Natural killer cell (primary cell): ENCODE measurements around the gene ABR. TPM values are rescaled to one million over a fixed set of nuclear protein-coding genes. Genes with fewer than 3 reads are reported as not detected.

ENCODE experiments used
- ATAC-seq, 3 donors: fragments of 150-1000 bp in 2 of 3; fragments of 200-7000 bp in 1 of 3; cut with Tn5 transposase; 1 replicate in 1 of 3; 2 replicates in 2 of 3; pipeline ENCODE4 v1.10.0; 2021; ENCODE audit warnings: mild to moderate bottlenecking in 2 of 3, moderate library complexity in 2 of 3
- DNase-seq, 2 donors: peaks; one replicate each; pipeline versions ENCODE4 v3.0.0 to v3.0.0-alpha.2; 2013 to 2021; ENCODE audit warnings: mixed read lengths in 1 of 2
- H3K27ac ChIP-seq: one replicate; pipeline ENCODE4 v1.5.1; 2013; ENCODE audit warnings: mild to moderate bottlenecking, low read length
- H3K27me3 ChIP-seq: one replicate; pipeline ENCODE4 v1.6.1; 2013; ENCODE audit warnings: low read length; ENCODE audit not compliant: control insufficient read depth, insufficient read depth
- H3K36me3 ChIP-seq: one replicate; pipeline ENCODE4 v1.6.1; 2013; ENCODE audit warnings: low read length; ENCODE audit not compliant: control insufficient read depth, insufficient read depth
- H3K4me1 ChIP-seq: one replicate; pipeline ENCODE4 v1.6.1; 2013; ENCODE audit warnings: low read length; ENCODE audit not compliant: control insufficient read depth, insufficient read depth
- H3K4me3 ChIP-seq: one replicate; pipeline ENCODE4 v1.5.1; 2013; ENCODE audit warnings: low read length
- H3K9me3 ChIP-seq: one replicate; pipeline ENCODE4 v1.6.1; 2013; ENCODE audit warnings: low read length; ENCODE audit not compliant: control insufficient read depth, insufficient read depth
- H3K27ac Mint-ChIP-seq, 2 donors: one replicate each; pipeline ENCODE4 v1.8.0; 2022; ENCODE audit warnings: mild to moderate bottlenecking in 2 of 2, mixed read lengths in 2 of 2, moderate library complexity in 1 of 2
- H3K27me3 Mint-ChIP-seq, 2 donors: one replicate each; pipeline ENCODE4 v1.8.0; 2022; ENCODE audit warnings: low read depth in 2 of 2, mixed read lengths in 2 of 2
- H3K36me3 Mint-ChIP-seq: one replicate; pipeline ENCODE4 v1.8.0; 2022; ENCODE audit warnings: mixed read lengths
- H3K4me1 Mint-ChIP-seq, 2 donors: one replicate each; pipeline ENCODE4 v1.8.0; 2022; ENCODE audit warnings: mixed read lengths in 2 of 2
- H3K4me3 Mint-ChIP-seq: one replicate; pipeline ENCODE4 v1.8.0; 2022; ENCODE audit warnings: mild to moderate bottlenecking, moderate library complexity, mixed read lengths
- H3K9me3 Mint-ChIP-seq, 2 donors: one replicate each; pipeline ENCODE4 v1.8.0; 2022; ENCODE audit warnings: mixed read lengths in 2 of 2
- WGBS: methylation state at CpG from one replicate; pipeline ENCODE4 v1.1.7; 2013; ENCODE audit warnings: missing lambda C conversion rate; ENCODE audit not compliant: insufficient coverage; 5-methylcytosine and 5-hydroxymethylcytosine counted together
- intact Hi-C: fragments of 100-400 bp; cut with micrococcal nuclease; formaldehyde crosslinking; loops from one replicate; pipeline ENCODE4 v1.14.2; 2022
- total RNA-seq, 4 donors: library from RNA; stranded (reverse); fragments of 120-200 nt in 1 of 4; gene quantifications; one replicate each; pipeline versions ENCODE4 v1.2.3 to v1.2.4, GENCODE V29; 2013 to 2022
- TF ChIP-seq, protein P1 (sequence below): fragments of 200-600 bp; IDR thresholded peaks from one replicate; pipeline ENCODE4 v1.8.0; 2022; ENCODE audit warnings: antibody characterized with exemption

The ABR gene
- total RNA-seq, 3 donors from 2014 or later (not counting 1 experiment from before 2014, with no cell fraction given) = 155 to 215 (median 163) TPM

DNA sequence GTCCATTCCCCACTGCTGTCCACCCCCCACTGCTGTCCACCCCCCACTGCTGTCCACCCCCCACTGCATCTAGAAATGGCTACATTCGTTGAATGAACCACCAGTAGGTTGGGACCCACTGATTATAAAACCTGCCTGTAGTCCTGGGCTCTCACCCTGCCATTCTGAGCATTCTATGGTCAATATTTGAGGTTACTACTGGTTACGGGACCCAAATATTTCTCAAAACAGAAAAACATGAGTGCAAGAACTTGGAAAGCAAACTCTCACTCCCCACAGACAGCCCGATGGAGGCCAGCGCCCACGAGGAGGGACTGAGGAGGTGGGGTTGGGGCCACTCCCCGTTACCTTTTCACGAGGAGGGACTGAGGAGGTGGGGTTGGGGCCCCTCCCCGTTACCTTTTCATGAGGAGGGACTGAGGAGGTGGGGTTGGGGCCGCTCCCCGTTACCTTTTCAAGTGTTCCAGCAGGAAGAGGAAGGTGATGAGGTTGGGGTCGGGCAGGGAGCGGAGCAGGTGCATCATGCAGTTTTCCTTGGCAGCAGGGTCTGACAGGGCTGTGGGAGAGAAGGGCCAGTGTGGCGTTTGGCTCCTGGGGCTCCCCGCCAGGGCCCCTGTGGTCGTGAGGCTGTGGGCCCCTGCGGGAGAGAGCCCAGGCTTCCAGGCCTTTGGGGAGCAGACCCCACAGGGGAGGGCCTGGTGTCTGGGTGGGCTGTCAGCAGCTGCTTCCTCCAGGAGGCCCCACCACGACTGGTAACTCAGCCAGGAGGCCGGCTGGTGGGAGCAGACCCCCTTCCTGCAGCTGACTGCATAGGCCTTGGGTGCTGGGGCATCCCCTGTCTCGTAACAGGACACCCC is 170.3 kb downstream of the ABR start:
- no peaks in the 10 kb centered on the region for H3K9me3 Mint-ChIP-seq
- no peak overlapping the region for H3K4me3 ChIP-seq
- TF ChIP-seq, protein P1, sequence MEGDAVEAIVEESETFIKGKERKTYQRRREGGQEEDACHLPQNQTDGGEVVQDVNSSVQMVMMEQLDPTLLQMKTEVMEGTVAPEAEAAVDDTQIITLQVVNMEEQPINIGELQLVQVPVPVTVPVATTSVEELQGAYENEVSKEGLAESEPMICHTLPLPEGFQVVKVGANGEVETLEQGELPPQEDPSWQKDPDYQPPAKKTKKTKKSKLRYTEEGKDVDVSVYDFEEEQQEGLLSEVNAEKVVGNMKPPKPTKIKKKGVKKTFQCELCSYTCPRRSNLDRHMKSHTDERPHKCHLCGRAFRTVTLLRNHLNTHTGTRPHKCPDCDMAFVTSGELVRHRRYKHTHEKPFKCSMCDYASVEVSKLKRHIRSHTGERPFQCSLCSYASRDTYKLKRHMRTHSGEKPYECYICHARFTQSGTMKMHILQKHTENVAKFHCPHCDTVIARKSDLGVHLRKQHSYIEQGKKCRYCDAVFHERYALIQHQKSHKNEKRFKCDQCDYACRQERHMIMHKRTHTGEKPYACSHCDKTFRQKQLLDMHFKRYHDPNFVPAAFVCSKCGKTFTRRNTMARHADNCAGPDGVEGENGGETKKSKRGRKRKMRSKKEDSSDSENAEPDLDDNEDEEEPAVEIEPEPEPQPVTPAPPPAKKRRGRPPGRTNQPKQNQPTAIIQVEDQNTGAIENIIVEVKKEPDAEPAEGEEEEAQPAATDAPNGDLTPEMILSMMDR = no peak
- ATAC-seq (no peak), DNase-seq (no peak)
- H3K4me1 ChIP-seq = no peaks in the 10 kb centered on the region
- no peaks in the 10 kb centered on the region for H3K36me3 Mint-ChIP-seq
- H3K4me1 Mint-ChIP-seq = peaks cover 0 to 8% of the 10 kb centered on the region in 2 donors
- no peak overlapping the region for H3K27ac ChIP-seq
- H3K36me3 ChIP-seq = peaks cover 69% of the 10 kb centered on the region
- no peaks in the 10 kb centered on the region for H3K27me3 Mint-ChIP-seq
- H3K27ac Mint-ChIP-seq = no peak overlapping the region
- 85% methylated on average over 17 of the region's 19 CpGs for WGBS
- intact Hi-C loops = no loop called here
- no peaks in the 10 kb centered on the region for H3K27me3 ChIP-seq
- H3K4me3 Mint-ChIP-seq = no peak overlapping the region
- no peaks in the 10 kb centered on the region for H3K9me3 ChIP-seq

- peaks cover 0 to 8% of the 10 kb centered on the region in 2 donors for H3K4me1 Mint-ChIP-seq
- H3K4me3 Mint-ChIP-seq = no peak overlapping the region
- H3K36me3 ChIP-seq = peaks cover 74% of the 10 kb centered on the region
Observed at GRCh38 chr17:1008008-1008761, 171.6 kb downstream of the ABR start.

DNA sequence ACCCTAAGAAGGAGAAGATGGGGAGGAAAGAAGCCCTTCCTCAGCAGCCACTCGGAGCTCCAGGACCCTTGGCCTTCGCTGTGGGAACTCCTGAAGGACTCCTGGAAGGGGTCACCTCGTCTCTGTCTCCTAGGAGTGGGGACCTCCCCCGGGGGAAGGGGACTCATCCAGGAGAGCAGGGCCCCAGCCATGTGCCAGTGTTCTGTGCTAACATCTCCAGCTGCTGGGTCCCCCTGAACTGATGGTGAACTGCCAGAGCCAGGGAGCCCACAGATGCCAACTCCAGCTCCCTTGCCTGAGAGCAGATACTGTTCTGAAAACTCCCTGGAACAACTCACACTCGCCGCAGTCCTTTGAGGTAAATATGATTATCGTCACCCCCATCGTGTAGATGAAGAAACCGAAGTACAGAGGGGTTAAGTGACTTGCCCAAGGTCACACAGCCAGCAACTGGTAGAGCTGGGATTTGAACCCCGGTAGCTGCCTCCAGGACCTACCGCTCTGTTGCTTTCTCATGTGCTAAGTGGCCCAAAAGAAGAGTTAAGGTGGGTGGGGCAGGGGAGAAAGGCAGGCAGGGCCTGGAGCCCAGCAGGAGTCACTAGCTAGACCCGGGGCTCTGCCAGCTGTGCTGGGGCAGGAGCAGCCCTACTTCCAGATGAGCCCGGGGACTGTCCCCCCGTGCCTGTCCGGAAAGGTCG is 172.3 kb downstream of the ABR start:
- Histone ChIP-seq H3K27me3 (no peaks in the 10 kb centered on the region), H3K4me1 (no peaks in the 10 kb centered on the region), H3K27ac (no peak overlapping the region), H3K36me3 (peaks cover 81% of the 10 kb centered on the region), H3K9me3 (no peaks in the 10 kb centered on the region), H3K4me3 (no peak overlapping the region)
- Mint-ChIP-seq H3K4me3 (no peak overlapping the region), H3K27ac (no peak overlapping the region), H3K4me1 (peaks cover 5 to 8% of the 10 kb centered on the region in 2 donors), H3K36me3 (peaks cover 6% of the 10 kb centered on the region), H3K27me3 (no peaks in the 10 kb centered on the region), H3K9me3 (no peaks in the 10 kb centered on the region)
- TF ChIP-seq, protein P1 = no peak
- DNase-seq = no peak
- WGBS = 96% methylated on average over 16 of the region's 16 CpGs
- intact Hi-C loops = no loop called here
- ATAC-seq = no peak

More at GRCh38 chr17:1008008-1008761, 171.6 kb downstream of the ABR start:
- Mint-ChIP-seq H3K27ac (no peak overlapping the region), H3K36me3 (no peaks in the 10 kb centered on the region), H3K27me3 (no peaks in the 10 kb centered on the region), H3K9me3 (no peaks in the 10 kb centered on the region)
- no peaks in the 10 kb centered on the region for H3K4me1 ChIP-seq
- WGBS = 94% methylated on average over 21 of the region's 21 CpGs
- intact Hi-C loops = no loop called here
- no peak overlapping the region for H3K27ac ChIP-seq
- DNase-seq (no peak), ATAC-seq (no peak)
- TF ChIP-seq, protein P1 = no peak
- H3K9me3 ChIP-seq = no peaks in the 10 kb centered on the region
- no peaks in the 10 kb centered on the region for H3K27me3 ChIP-seq
- no peak overlapping the region for H3K4me3 ChIP-seq
